ENCODE measurements around the gene ZHX3. TPM values are rescaled to one million over a fixed set of nuclear protein-coding genes. Genes with fewer than 3 reads are reported as not detected.

Gene ZHX3
- total RNA-seq, 2 donors from 2014 or later: 6.9 to 9.6 TPM

DNA sequence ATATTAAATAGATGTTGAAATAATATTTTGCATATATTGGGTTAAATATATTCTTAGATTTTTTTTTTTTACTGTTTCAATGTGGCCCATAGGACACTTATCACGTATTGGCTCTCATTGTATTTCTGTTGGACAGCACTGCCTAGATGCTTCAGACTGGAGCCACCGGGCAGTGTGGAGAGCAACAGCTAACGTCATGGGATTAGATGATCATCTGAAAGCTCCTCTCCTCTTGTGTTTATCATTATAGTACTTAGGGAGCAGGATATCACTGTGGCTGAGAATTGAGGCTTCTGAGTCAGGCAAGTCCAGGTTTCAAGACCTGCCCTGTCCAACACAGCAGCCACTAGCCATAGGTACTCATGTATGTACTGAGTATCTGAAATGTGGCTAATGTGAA, 87.4 kb downstream of the ZHX3 start:
- H3K36me3 Mint-ChIP-seq (ENCODE audit: low read depth): no peaks in the 10 kb centered on the region
- no peaks in the 10 kb centered on the region for H3K27me3 Mint-ChIP-seq
- no peaks in the 10 kb centered on the region for H3K9me3 Mint-ChIP-seq
- H3K4me1 Mint-ChIP-seq: peaks cover 4% of the 10 kb centered on the region
- H3K27ac Mint-ChIP-seq: no peak overlapping the region
- no peak for ATAC-seq (replicated peaks)
- H3K4me3 Mint-ChIP-seq: no peak overlapping the region

DNA sequence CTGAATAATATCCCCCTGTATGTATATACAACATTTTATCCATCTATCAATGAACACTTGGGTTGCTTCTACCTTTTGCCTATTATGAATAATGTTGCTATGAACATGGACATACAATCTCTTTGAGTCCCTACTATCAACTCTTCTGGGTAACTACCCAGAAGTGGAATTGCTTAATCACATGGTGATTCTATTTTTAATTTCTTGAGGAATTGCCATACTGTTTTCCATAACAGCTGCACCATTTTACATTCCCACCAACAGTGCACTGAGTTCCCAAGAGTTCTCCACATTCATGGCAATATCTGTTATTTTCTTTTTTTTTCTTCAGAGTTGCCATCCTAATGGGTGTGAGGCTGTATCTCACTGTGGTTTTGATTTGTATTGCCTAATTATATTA, 88.3 kb downstream of the ZHX3 start:
- Mint-ChIP-seq H3K9me3 (no peaks in the 10 kb centered on the region), H3K4me1 (peaks cover 4% of the 10 kb centered on the region)

DNA sequence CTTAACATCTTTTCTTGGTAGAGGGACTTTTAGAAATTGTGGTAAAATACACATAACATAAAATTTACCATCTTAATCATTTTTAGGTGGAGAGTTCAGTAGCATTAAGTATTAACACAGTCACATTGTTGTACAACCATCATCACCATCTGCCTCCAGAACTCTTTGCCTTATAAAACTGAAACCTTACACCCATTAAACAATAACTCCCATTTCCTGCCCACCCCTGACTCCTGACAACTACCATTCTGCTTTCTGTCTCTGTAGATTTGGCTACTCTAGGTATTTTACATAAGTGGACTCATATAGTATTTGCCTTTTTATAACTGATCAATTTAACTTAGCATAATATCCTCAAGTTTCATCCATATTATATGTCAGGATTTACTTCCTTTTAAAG, 88.7 kb downstream of the ZHX3 start:
- Mint-ChIP-seq H3K4me3 (no peak overlapping the region), H3K4me1 (peaks cover 4% of the 10 kb centered on the region), H3K27ac (no peak overlapping the region), H3K9me3 (no peaks in the 10 kb centered on the region), H3K36me3 (ENCODE audit: low read depth) (no peaks in the 10 kb centered on the region), H3K27me3 (no peaks in the 10 kb centered on the region)
- ATAC-seq (replicated peaks): no peak

More for the DNA sequence above, 88.3 kb downstream of the ZHX3 start:
- ATAC-seq (replicated peaks): no peak
- Mint-ChIP-seq H3K4me3 (no peak overlapping the region), H3K27me3 (no peaks in the 10 kb centered on the region), H3K36me3 (ENCODE audit: low read depth) (no peaks in the 10 kb centered on the region), H3K27ac (no peak overlapping the region)

DNA sequence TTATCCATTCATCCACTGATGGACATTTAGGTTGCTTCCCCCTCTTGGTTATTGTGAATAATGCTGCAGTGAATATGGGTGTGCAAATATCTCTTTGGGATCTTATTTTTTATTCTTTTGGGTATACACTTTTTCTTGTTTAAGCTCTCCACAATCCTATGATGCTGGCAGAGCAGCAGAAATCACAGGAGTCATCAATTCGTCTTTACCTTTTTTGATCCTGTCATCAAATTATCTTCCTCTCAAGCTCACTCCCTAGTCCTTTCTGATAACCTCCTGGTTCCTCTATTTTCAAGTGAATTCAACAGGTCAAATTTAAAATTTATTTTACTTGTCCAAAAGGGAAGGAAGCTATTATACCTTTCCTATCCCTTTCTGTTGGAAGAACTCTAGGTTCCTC, 91.1 kb downstream of the ZHX3 start:
- Mint-ChIP-seq H3K36me3 (ENCODE audit: low read depth) (no peaks in the 10 kb centered on the region), H3K9me3 (no peaks in the 10 kb centered on the region)

GRCh38 chr20:41225091-41225490, 92.4 kb downstream of the ZHX3 start:
- H3K27me3 Mint-ChIP-seq: no peaks in the 10 kb centered on the region
- no peak overlapping the region for H3K27ac Mint-ChIP-seq
- no peaks in the 10 kb centered on the region for H3K4me1 Mint-ChIP-seq
- no peak for ATAC-seq (replicated peaks)
- no peaks in the 10 kb centered on the region for H3K36me3 Mint-ChIP-seq (ENCODE audit: low read depth)
- H3K4me3 Mint-ChIP-seq: no peak overlapping the region
- H3K9me3 Mint-ChIP-seq: no peaks in the 10 kb centered on the region

More for the DNA sequence above, 91.1 kb downstream of the ZHX3 start:
- H3K27me3 Mint-ChIP-seq: no peaks in the 10 kb centered on the region
- ATAC-seq (replicated peaks): no peak
- H3K4me3 Mint-ChIP-seq: no peak overlapping the region
- H3K4me1 Mint-ChIP-seq: no peaks in the 10 kb centered on the region
- H3K27ac Mint-ChIP-seq: no peak overlapping the region

DNA sequence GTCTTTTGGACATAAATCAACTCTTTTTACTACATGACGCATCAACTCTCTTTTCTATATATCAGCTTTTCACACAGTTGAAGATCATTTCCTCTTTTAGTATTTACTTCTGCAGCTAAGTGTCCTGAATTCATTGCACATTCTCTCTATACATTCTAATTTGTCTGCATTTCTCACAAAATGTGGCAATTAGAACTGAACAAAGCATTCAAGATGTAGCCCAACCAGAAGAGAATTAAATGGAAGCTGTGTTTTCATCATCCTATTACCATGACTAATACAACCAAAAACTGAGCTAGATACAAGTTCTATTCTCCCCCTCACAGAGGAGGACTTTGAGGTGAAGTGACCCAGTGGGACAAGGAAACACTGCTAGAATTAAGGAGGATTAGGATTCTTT, 93.2 kb downstream of the ZHX3 start:
- no peak for ATAC-seq (replicated peaks)
- no peak overlapping the region for H3K4me3 Mint-ChIP-seq
- no peaks in the 10 kb centered on the region for H3K36me3 Mint-ChIP-seq (ENCODE audit: low read depth)
- H3K27me3 Mint-ChIP-seq: no peaks in the 10 kb centered on the region
- no peaks in the 10 kb centered on the region for H3K4me1 Mint-ChIP-seq
- no peaks in the 10 kb centered on the region for H3K9me3 Mint-ChIP-seq
- no peak overlapping the region for H3K27ac Mint-ChIP-seq

- Mint-ChIP-seq H3K27ac (no peak overlapping the region), H3K36me3 (ENCODE audit: low read depth) (no peaks in the 10 kb centered on the region), H3K9me3 (no peaks in the 10 kb centered on the region), H3K4me1 (no peaks in the 10 kb centered on the region), H3K27me3 (no peaks in the 10 kb centered on the region), H3K4me3 (no peak overlapping the region)
- ATAC-seq (replicated peaks): no peak
Measured at GRCh38 chr20:41223112-41223511, 94.4 kb downstream of the ZHX3 start.

DNA sequence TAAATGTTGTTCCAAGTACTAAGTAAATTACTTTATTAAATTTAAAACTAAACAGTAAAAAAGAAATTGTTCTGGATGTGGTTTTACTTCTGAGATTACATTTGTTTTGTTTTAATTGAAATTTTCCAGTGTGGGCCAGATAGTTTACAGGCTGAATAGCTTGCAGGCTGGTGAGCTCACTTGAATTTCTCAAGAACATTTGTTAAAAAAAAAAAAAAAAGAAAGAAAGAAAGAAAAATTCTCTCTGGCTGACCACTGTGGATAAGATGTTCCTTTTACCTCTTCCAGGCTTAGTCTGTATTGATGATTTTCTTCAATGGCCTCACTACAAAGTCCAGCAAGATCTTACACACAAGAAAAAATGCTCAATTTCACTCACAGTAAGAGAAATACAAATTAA, 94.8 kb downstream of the ZHX3 start:
- no peaks in the 10 kb centered on the region for H3K27me3 Mint-ChIP-seq
- no peak overlapping the region for H3K27ac Mint-ChIP-seq
- ATAC-seq (replicated peaks): no peak
- no peaks in the 10 kb centered on the region for H3K9me3 Mint-ChIP-seq
- H3K36me3 Mint-ChIP-seq (ENCODE audit: low read depth): no peaks in the 10 kb centered on the region
- H3K4me3 Mint-ChIP-seq: no peak overlapping the region
- no peaks in the 10 kb centered on the region for H3K4me1 Mint-ChIP-seq

DNA sequence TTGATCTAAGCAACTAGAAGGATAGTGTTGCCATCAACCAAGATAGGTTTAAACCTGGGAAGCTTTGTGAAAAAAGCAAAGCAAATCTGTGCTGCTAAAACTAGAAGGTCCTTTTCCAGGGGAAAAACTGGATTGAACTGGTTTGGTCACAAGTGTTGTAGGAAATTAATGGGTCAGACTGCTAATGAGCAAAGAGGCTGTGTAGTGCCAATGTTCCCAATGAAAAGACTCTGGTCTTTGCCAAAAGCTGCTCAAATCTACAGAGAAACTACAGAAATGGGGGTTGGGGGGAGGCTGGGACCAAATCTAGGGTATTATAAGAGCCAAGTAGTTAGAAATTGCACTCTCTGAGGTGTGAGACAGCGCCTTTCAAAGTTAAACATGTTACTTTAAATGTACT, 95.2 kb downstream of the ZHX3 start:
- H3K9me3 Mint-ChIP-seq: no peaks in the 10 kb centered on the region
- no peaks in the 10 kb centered on the region for H3K36me3 Mint-ChIP-seq (ENCODE audit: low read depth)
- H3K4me1 Mint-ChIP-seq: no peaks in the 10 kb centered on the region
- ATAC-seq (replicated peaks): no peak
- no peaks in the 10 kb centered on the region for H3K27me3 Mint-ChIP-seq
- H3K27ac Mint-ChIP-seq: no peak overlapping the region
- no peak overlapping the region for H3K4me3 Mint-ChIP-seq

DNA sequence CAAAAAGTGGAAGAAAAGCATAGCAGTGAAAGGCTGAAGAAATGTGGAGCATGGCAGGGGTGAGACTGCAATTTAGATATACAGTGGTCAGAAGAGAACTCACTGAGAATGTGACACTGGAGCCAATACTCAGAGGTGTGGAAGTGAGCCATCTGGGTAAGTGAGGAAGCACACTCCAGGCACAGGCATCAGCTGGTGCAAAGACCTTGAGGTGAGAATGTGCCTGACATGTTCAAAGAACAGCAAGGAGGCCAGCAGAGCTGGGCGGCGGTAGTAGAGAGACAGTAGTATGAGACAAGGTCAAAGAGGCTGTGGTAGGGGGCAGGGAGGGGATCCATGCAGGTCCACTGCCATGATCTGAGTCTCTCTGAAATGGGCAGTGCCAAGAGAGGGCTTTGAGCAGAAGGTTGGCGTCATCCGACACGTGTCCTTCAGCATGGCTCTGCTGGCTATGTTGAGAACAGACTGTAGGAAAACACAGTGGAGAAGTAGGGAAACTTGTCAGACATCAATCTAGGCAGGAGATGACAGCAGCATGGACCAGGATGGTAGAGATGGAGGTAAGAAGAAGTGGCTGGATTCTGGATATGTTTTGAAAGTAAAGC, 95.8 kb downstream of the ZHX3 start:
- Mint-ChIP-seq H3K36me3 (ENCODE audit: low read depth) (no peaks in the 10 kb centered on the region), H3K27me3 (no peaks in the 10 kb centered on the region), H3K4me3 (no peak overlapping the region), H3K9me3 (no peaks in the 10 kb centered on the region), H3K4me1 (no peaks in the 10 kb centered on the region), H3K27ac (no peak overlapping the region)
- ATAC-seq (replicated peaks): no peak

DNA sequence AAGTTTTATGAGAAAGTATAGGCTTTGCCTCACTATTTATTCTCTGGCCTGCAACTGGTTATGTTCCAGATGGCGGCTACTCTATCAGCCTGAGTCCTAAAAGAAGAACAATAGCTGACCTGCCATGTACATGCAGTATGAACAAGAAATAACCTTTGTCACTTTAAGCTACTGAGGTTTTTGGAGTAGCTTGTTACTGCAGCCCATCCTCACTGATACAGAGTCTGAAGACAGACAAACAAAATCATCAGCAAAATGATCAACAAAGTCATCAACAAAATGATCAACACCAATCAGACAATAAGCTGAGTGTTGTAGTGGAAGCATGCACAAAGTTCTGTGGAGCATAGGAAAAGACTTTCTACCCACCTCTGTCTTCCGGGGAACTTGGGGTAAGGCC, 97.7 kb downstream of the ZHX3 start:
- Mint-ChIP-seq H3K4me1 (no peaks in the 10 kb centered on the region), H3K27ac (no peak overlapping the region), H3K27me3 (no peaks in the 10 kb centered on the region), H3K36me3 (ENCODE audit: low read depth) (no peaks in the 10 kb centered on the region), H3K4me3 (no peak overlapping the region), H3K9me3 (no peaks in the 10 kb centered on the region)
- ATAC-seq (replicated peaks): no peak

DNA sequence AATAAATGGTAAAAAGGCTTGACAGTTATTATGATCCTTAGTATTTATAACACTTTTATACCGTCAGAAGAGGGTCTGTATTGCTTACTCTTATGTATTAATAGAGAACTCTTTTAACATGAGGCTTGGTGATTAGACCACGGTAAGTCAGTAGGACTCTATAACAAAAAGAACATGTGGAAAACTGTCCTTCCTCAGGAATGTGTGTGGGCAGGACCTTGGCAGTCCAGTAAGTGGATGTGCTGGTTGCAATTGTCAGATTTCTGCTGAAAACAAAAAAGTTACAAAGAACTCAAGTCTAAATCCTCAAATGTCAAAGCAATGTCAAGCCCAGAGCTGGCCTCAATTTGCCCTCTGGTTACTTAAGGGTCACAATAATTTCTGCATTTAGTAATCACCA, 99.1 kb downstream of the ZHX3 start:
- H3K27ac Mint-ChIP-seq: no peak overlapping the region
- H3K27me3 Mint-ChIP-seq: no peaks in the 10 kb centered on the region

GRCh38 chr20:41217422-41217821, 100.1 kb downstream of the ZHX3 start:
- Mint-ChIP-seq H3K9me3 (no peaks in the 10 kb centered on the region), H3K36me3 (ENCODE audit: low read depth) (no peaks in the 10 kb centered on the region), H3K27me3 (no peaks in the 10 kb centered on the region), H3K4me1 (peaks cover 10% of the 10 kb centered on the region), H3K27ac (no peak overlapping the region), H3K4me3 (no peak overlapping the region)
- ATAC-seq (replicated peaks): no peak

More for the DNA sequence above, 99.1 kb downstream of the ZHX3 start:
- Mint-ChIP-seq H3K36me3 (ENCODE audit: low read depth) (no peaks in the 10 kb centered on the region), H3K4me3 (no peak overlapping the region), H3K9me3 (no peaks in the 10 kb centered on the region), H3K4me1 (peaks cover 2% of the 10 kb centered on the region)
- ATAC-seq (replicated peaks): no peak

- Mint-ChIP-seq H3K36me3 (ENCODE audit: low read depth) (no peaks in the 10 kb centered on the region), H3K4me1 (peaks cover 13% of the 10 kb centered on the region), H3K9me3 (no peaks in the 10 kb centered on the region), H3K27ac (no peak overlapping the region), H3K4me3 (no peak overlapping the region), H3K27me3 (no peaks in the 10 kb centered on the region)
- no peak for ATAC-seq (replicated peaks)
Measured at GRCh38 chr20:41214666-41215065, 102.9 kb downstream of the ZHX3 start.

GRCh38 chr20:41214202-41214601, 103.3 kb downstream of the ZHX3 start:
- Mint-ChIP-seq H3K27ac (no peak overlapping the region), H3K36me3 (ENCODE audit: low read depth) (no peaks in the 10 kb centered on the region), H3K4me1 (peaks cover 13% of the 10 kb centered on the region), H3K27me3 (no peaks in the 10 kb centered on the region), H3K9me3 (no peaks in the 10 kb centered on the region), H3K4me3 (no peak overlapping the region)
- ATAC-seq (replicated peaks): no peak

Data from activated T-helper 17 cell treated with anti-CD3 and anti-CD28 coated beads, Interleukin-2, amount 50 U/mL, for 72 hours (primary cell).